AG04450 (cell line): Measurements from ENCODE around the gene RGS9. TPM values are rescaled to one million over a fixed set of nuclear protein-coding genes. Genes with fewer than 3 reads are reported as not detected.
"Not testable (repeated sequence)": the region's sequence is repeated elsewhere in the genome, so short reads cannot be mapped to it uniquely, and the experiment has no call there.

Source experiments
- CTCF ChIA-PET: fragments of 300-600, 350-600 bp; formaldehyde crosslinking; extraction: SDS; loops from one replicate; lab custom pipeline; 2022; ENCODE audit warnings: antibody characterized with exemption, inconsistent platforms; lab: Charles Lee
- POLR2A ChIA-PET: fragments of 350-600 bp; formaldehyde crosslinking; extraction: SDS; loops from one replicate; lab custom pipeline; 2021; ENCODE audit warnings: antibody characterized with exemption, inconsistent platforms; lab: Yijun Ruan, JAX
- DNase-seq: peaks from one replicate; pipeline ENCODE4 v3.0.0-alpha.2; 2011; ENCODE audit warnings: low read depth, low spot score
- H3K27ac ChIP-seq: one replicate; pipeline ENCODE4 v1.5.1; 2012; ENCODE audit warnings: low read depth, low read length, control low read depth
- H3K27me3 ChIP-seq: one replicate; pipeline ENCODE4 v1.6.0; 2012; ENCODE audit warnings: low read length; ENCODE audit not compliant: control insufficient read depth, insufficient read depth
- H3K4me3 ChIP-seq: 2 replicates; pipeline ENCODE4 v1.5.1; 2011; ENCODE audit warnings: mild to moderate bottlenecking, low read depth, low read length, control low read depth
- H3K9me3 ChIP-seq: 2 replicates; pipeline ENCODE4 v1.5.1; 2012; ENCODE audit warnings: low read length; ENCODE audit not compliant: control insufficient read depth, insufficient read depth
- polyA plus RNA-seq: library from polyadenylated mRNA; depleted of rRNA; stranded (reverse); fragments of >200 nt; gene quantifications from 2 replicates; pipeline ENCODE4 v1.2.3, GENCODE V29; 2011
- TF ChIP-seq, protein P1 (sequence below): IDR thresholded peaks from 2 replicates; pipeline ENCODE4 v1.5.1; 2011; ENCODE audit warnings: low read depth, low read length, control low read depth, inconsistent platforms

The RGS9 gene
- polyA plus RNA-seq, 1 experiment, result 2.1 TPM

DNA sequence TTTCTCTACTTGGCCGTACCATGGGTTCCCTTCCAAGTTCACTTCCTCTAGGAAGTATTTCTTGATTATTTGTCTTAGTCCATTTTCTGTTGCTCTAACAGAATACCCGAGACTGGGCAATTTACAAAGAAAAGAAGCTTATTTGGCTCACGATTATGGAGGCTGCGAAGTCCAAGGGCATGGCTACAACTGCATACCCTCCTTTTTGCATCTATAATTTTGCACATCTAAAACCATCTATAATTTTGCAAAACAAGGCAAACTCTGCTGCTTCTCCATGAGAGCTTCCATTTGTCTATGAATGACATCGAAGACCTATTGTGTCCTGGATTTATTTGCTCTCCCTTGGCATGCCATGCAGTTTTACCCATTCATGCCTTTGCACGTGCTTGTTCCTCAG, 27.6 kb upstream of the RGS9 start:
- ChIA-PET POLR2A (no interaction called here), CTCF (interaction anchor here (1.9 kb wide), 1 partner anchor 9 kb away, joined by 12 read pairs; no protein-coding TSS in a partner anchor)
- DNase-seq, result no peak
- Histone ChIP-seq H3K27me3 (no peaks in the 10 kb centered on the region), H3K27ac (no peak overlapping the region), H3K9me3 (no peaks in the 10 kb centered on the region), H3K4me3 (no peak overlapping the region)
- TF ChIP-seq, protein P1, sequence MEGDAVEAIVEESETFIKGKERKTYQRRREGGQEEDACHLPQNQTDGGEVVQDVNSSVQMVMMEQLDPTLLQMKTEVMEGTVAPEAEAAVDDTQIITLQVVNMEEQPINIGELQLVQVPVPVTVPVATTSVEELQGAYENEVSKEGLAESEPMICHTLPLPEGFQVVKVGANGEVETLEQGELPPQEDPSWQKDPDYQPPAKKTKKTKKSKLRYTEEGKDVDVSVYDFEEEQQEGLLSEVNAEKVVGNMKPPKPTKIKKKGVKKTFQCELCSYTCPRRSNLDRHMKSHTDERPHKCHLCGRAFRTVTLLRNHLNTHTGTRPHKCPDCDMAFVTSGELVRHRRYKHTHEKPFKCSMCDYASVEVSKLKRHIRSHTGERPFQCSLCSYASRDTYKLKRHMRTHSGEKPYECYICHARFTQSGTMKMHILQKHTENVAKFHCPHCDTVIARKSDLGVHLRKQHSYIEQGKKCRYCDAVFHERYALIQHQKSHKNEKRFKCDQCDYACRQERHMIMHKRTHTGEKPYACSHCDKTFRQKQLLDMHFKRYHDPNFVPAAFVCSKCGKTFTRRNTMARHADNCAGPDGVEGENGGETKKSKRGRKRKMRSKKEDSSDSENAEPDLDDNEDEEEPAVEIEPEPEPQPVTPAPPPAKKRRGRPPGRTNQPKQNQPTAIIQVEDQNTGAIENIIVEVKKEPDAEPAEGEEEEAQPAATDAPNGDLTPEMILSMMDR, result no peak

DNA sequence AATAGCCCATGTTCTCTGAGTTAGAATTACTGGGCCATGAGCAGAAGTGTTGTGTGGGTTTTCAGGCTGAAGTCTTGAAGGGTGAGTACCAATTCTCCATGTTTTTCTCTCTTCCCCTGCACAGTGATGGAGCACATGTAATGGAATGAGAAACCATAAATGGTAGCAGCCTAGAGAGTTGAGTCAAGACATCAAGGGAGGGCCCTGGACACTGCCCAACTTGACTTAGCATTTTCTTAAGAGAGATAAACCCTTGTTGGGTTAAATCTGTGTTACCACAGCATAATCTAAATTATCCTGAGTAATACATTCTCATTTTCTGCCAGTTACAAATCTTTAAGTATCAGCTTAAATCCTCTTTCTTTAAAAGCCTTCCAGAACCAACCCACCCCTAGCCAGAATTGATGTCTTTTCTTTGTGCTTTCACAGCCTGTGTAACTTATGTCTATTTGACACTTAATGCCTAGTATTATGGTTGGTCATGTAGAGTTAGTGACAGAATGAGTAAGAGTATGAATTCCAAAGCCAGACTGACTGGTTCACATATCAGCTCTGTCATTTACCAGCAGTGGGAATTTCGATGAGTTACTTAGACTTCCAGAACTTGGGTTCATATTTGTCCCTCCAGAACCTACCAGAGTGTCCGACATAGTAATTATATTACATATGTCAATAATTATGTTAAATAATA, 27.0 kb upstream of the RGS9 start:
- peaks cover 2% of the 10 kb centered on the region for H3K27me3 ChIP-seq
- H3K27ac ChIP-seq, result no peak overlapping the region
- H3K9me3 ChIP-seq, result no peaks in the 10 kb centered on the region
- H3K4me3 ChIP-seq, result no peak overlapping the region
- TF ChIP-seq, protein P1, result no peak
- ChIA-PET CTCF (interaction anchor here (1.9 kb wide), 1 partner anchor 10 kb away, joined by 12 read pairs; no protein-coding TSS in a partner anchor), POLR2A (no interaction called here)
- no peak for DNase-seq

DNA sequence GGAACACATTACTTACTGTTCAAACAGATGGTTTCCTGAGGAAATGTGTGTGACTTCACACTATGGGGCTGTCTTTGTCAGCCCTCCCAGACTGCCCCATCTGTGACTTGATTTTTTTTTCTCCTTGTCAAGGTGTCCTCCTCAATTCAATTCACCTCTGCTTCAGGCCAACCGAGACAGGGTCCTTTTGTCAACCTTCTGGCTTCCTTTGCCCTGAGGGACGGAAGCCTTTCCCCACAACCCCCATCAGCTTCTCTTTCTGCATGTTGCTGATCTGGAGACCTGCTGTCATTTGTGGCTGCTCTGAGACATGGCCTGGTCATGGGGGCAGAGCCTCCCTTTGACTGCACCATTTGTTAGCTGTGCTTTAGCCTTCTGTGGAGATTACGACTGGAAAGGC, 21.3 kb upstream of the RGS9 start:
- CTCF ChIA-PET, result no interaction called here
- POLR2A ChIA-PET, result no interaction called here
- peaks cover 14% of the 10 kb centered on the region for H3K27me3 ChIP-seq

DNA sequence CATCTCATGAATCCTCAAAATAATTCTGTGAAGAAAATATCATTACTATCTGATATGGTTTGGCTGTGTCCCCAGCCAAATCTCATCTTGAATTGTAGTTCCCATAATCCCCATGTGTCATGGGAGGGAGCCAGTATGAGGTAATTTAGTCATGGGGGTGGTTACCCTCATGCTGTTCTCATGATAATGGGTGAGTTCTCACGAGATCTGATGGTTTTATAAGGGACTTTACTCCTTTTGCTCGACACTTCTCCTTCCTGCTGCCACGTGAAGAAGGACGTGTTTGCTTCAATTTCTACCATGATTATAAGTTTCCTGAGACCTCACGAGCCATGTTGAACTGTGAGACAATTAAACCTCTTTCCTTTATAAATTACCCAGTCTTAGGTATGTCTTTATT, 20.7 kb upstream of the RGS9 start:
- H3K27ac ChIP-seq, DNase-seq, H3K4me3 ChIP-seq, POLR2A ChIA-PET, H3K9me3 ChIP-seq: not testable (repeated sequence)
- H3K27me3 ChIP-seq, result peaks cover 14% of the 10 kb centered on the region
- CTCF ChIA-PET, result interaction anchor here (1.0 to 1.2 kb wide), 2 partner anchors 17 to 21 kb away, joined by 3 read pairs; partner anchors contain the start of gene RGS9

More for the DNA sequence above, 21.3 kb upstream of the RGS9 start:
- Histone ChIP-seq H3K4me3 (no peak overlapping the region), H3K9me3 (0 out of 2 replicates have a peak, but pooled peaks cover 3% of the 10 kb centered on the region), H3K27ac (no peak overlapping the region)
- TF ChIP-seq, protein P1, result no peak
- DNase-seq, result no peak

DNA sequence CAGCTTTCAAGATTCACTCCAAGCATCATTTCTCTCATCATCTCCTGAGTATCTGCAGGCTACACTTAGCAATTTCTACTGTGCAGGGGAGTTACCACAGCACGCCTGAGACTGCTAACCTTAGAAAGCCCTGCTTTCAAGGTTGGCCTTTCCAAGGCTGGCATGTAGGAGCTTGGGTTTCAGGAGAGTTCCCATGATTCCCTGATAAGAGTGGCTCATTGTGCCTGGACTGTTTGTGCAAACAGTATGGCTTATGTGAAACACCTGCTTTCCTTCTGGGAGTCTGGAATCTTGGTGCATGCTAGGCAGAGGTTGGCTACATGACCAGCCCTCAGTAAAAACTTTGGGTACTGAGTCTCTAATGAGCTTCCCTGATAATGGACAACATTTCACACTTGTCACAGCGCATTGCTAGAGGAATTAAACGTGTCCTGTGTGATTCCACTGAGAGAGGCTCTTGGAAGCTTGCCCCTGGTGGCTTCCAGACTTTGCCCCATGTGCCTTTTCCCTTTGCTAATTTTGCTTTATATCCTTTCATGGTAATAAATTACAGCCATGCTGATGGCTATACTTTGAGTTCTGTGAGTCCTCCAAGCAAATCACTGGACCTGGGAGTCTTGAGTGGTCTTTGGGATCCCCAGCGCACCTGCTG, 19.7 kb upstream of the RGS9 start:
- ChIA-PET CTCF (interaction anchor here (1.0 to 1.2 kb wide), 2 partner anchors 18 to 20 kb away, joined by 3 read pairs; partner anchors contain the start of gene RGS9), POLR2A (no interaction called here)
- TF ChIP-seq, protein P1, result no peak
- Histone ChIP-seq H3K9me3 (0 out of 2 replicates have a peak, but pooled peaks cover 3% of the 10 kb centered on the region), H3K27ac (no peak overlapping the region), H3K27me3 (peaks cover 14% of the 10 kb centered on the region), H3K4me3 (no peak overlapping the region)
- no peak for DNase-seq
